HCT116 (cell line): Measurements from ENCODE around the gene CTCF. TPM values are rescaled to one million over a fixed set of nuclear protein-coding genes. Genes with fewer than 3 reads are reported as not detected.

Source experiments
- ATAC-seq: fragments of 200-7000 bp; cut with Tn5 transposase; 2 replicates; pipeline ENCODE4 v1.9.1; 2020; ENCODE audit warnings: mild to moderate bottlenecking, moderate library complexity
- BruUV-seq: library from RNA; stranded (reverse); fragments of 400-500 nt; replicated peaks from 2 replicates; lab custom pipeline; 2021; lab: Mats Ljungman, UMichigan
- CTCF ChIA-PET: fragments of 300-600 bp; sonication (Branson Sonifier 250); formaldehyde crosslinking; loops from one replicate; lab custom pipeline; 2021; ENCODE audit warnings: antibody characterized with exemption; lab: Charles Lee
- POLR2A ChIA-PET: fragments of 300-600, 350-600 bp; sonication (Branson Sonifier 250); formaldehyde crosslinking; loops from one replicate; lab custom pipeline; 2021; ENCODE audit warnings: antibody characterized with exemption; lab: Charles Lee
- RAD21 ChIA-PET, 2 experiments: fragments of 300-600 bp; sonication (Branson Sonifier 250); formaldehyde crosslinking; loops; one replicate each; lab custom pipeline; 2023; ENCODE audit warnings: low total read pairs in 2 of 2; ENCODE audit not compliant: uncharacterized antibody in 2 of 2, unreplicated experiment in 2 of 2, low non-redundant PET in 1 of 2; lab: Charles Lee
- DNase-seq: peaks from one replicate; pipeline ENCODE4 v3.0.0-alpha.2; 2010; ENCODE audit warnings: low read depth, low spot score
- H2AFZ ChIP-seq: fragments of 200-600 bp; shearing (Covaris generic), sonication (generic); 2 replicates; pipeline ENCODE4 v1.6.1; 2017; ENCODE audit warnings: low read depth, mixed run types, mixed read lengths, antibody characterized with exemption, low read length; ENCODE audit not compliant: poor library complexity, severe bottlenecking
- H3K27ac ChIP-seq: 2 replicates; pipeline ENCODE4 v1.5.1; 2012; ENCODE audit warnings: low read depth, low read length
- H3K27me3 ChIP-seq: fragments of 200-600 bp; sonication (generic); 2 replicates; pipeline ENCODE4 v1.6.1; 2016; ENCODE audit warnings: mixed run types, low read length, mixed read lengths; ENCODE audit not compliant: insufficient read depth
- H3K36me3 ChIP-seq, 2 experiments: fragments of 200-500 bp in 1 of 2; fragments of 200-600 bp in 1 of 2; sonication (Bioruptor generic) in 1 of 2; sonication (generic) in 1 of 2; 2 replicates each; pipeline versions ENCODE4 v1.5.1 to v1.6.1; 2014 to 2016; ENCODE audit warnings: low read length in 2 of 2, inconsistent platforms in 1 of 2, mixed read lengths in 1 of 2, mixed run types in 1 of 2; ENCODE audit not compliant: insufficient read depth in 2 of 2, control insufficient read depth in 1 of 2
- H3K4me1 ChIP-seq, 2 experiments: fragments of 200-600 bp in 1 of 2; sonication (generic) in 1 of 2; 2 replicates each; pipeline versions ENCODE4 v1.5.1 to v1.6.1; 2012 to 2017; ENCODE audit warnings: low read length in 2 of 2, inconsistent platforms in 1 of 2, mild to moderate bottlenecking in 1 of 2, mixed read lengths in 1 of 2, mixed run types in 1 of 2, moderate library complexity in 1 of 2; ENCODE audit not compliant: insufficient read depth in 2 of 2, control insufficient read depth in 1 of 2
- H3K4me2 ChIP-seq: fragments of 200-600 bp; sonication (generic); 2 replicates; pipeline ENCODE4 v1.6.1; 2017; ENCODE audit warnings: mixed run types, low read length, mixed read lengths
- H3K4me3 ChIP-seq, 2 experiments: fragments of 200-600 bp in 1 of 2; sonication (generic) in 1 of 2; replicated peaks in 1 of 2; 2 replicates each; pipeline ENCODE4 v1.5.1; 2011 to 2016; ENCODE audit warnings: low read length in 2 of 2, control low read depth in 1 of 2, low read depth in 1 of 2, mild to moderate bottlenecking in 1 of 2, mixed read lengths in 1 of 2, mixed run types in 1 of 2
- H3K79me2 ChIP-seq: fragments of 200-600 bp; sonication (generic); 2 replicates; pipeline ENCODE4 v1.6.1; 2017; ENCODE audit warnings: mild to moderate bottlenecking, mixed run types, low read length, moderate library complexity, mixed read lengths; ENCODE audit not compliant: insufficient read depth
- H3K9ac ChIP-seq: fragments of 200-600 bp; sonication (generic); 2 replicates; pipeline ENCODE4 v1.6.1; 2016; ENCODE audit warnings: low read length, mixed read lengths
- H3K9me2 ChIP-seq: fragments of 200-600 bp; sonication (generic), shearing (Covaris generic); 2 replicates; pipeline ENCODE4 v1.6.1; 2017; ENCODE audit warnings: mixed run types, mild to moderate bottlenecking, moderate library complexity; ENCODE audit not compliant: insufficient read depth
- H3K9me3 ChIP-seq, 2 experiments: fragments of 200-500 bp in 1 of 2; fragments of 200-600 bp in 1 of 2; sonication (Bioruptor generic) in 1 of 2; sonication (generic) in 1 of 2; 2 replicates each; pipeline ENCODE4 v1.6.1; 2014 to 2017; ENCODE audit warnings: low read length in 2 of 2, mixed read lengths in 2 of 2, inconsistent platforms in 1 of 2, low read depth in 1 of 2, mild to moderate bottlenecking in 1 of 2, mixed run types in 1 of 2, moderate library complexity in 1 of 2; ENCODE audit not compliant: control insufficient read depth in 1 of 2, insufficient read depth in 1 of 2
- H4K20me1 ChIP-seq: fragments of 200-600 bp; sonication (generic), shearing (Covaris generic); 2 replicates; pipeline ENCODE4 v1.6.1; 2017; ENCODE audit warnings: mixed run types, mild to moderate bottlenecking, moderate library complexity; ENCODE audit not compliant: insufficient read depth
- CEBPB ChIP-seq: IDR thresholded peaks from 2 replicates; pipeline ENCODE4 v1.6.1; 2012; ENCODE audit warnings: low read depth
- CTCF ChIP-seq, 3 experiments: fragments of 200-600 bp in 1 of 3; sonication (generic) in 1 of 3; IDR thresholded peaks in 2 of 3; conservative IDR thresholded peaks in 1 of 3; 2 replicates each; pipeline ENCODE4 v1.5.1; 2012 to 2017; ENCODE audit warnings: low read depth in 2 of 3, low read length in 2 of 3, antibody characterized with exemption in 1 of 3, borderline replicate concordance in 1 of 3, control low read depth in 1 of 3, mild to moderate bottlenecking in 1 of 3, mixed read lengths in 1 of 3, mixed run types in 1 of 3, moderate library complexity in 1 of 3; ENCODE audit not compliant: insufficient read depth in 1 of 3
- EZH2 ChIP-seq: fragments of 200-600 bp; sonication (generic); IDR thresholded peaks from 2 replicates; pipeline ENCODE4 v1.6.1; 2017; ENCODE audit warnings: antibody characterized with exemption, mixed run types
- JUND ChIP-seq: IDR thresholded peaks from 2 replicates; pipeline ENCODE4 v1.6.1; 2012
- SP1 ChIP-seq: IDR thresholded peaks from 2 replicates; pipeline ENCODE4 v1.6.1; 2012; ENCODE audit warnings: low read depth
- SRF ChIP-seq: IDR thresholded peaks from 2 replicates; pipeline ENCODE4 v1.6.1; 2012; ENCODE audit warnings: low read depth
- YY1 ChIP-seq: IDR thresholded peaks from 2 replicates; pipeline ENCODE4 v1.6.1; 2011; ENCODE audit warnings: low read length, low read depth, moderate library complexity, mild to moderate bottlenecking; ENCODE audit not compliant: insufficient replicate concordance; ENCODE audit errors: extremely low read depth
- ZBTB33 ChIP-seq: IDR thresholded peaks from 2 replicates; pipeline ENCODE4 v1.6.1; 2011; ENCODE audit warnings: mild to moderate bottlenecking, low read length, moderate library complexity; ENCODE audit not compliant: insufficient replicate concordance; ENCODE audit errors: extremely low read depth
- ZNF274 ChIP-seq: fragments of 200-500 bp; sonication (Bioruptor generic); IDR thresholded peaks from 2 replicates; pipeline ENCODE4 v1.6.1; 2014; ENCODE audit warnings: mild to moderate bottlenecking, low read depth, low read length, inconsistent platforms
- intact Hi-C: fragments of 100-400 bp; cut with micrococcal nuclease; formaldehyde crosslinking; loops from 2 replicates; pipeline ENCODE4 v1.10.0; 2022
- total RNA-seq: library from RNA; stranded (reverse); gene quantifications from one replicate; pipeline ENCODE4 v1.2.1, GENCODE V29; 2021; ENCODE audit not compliant: unreplicated experiment
- TF ChIP-seq, protein P1 (sequence below): IDR thresholded peaks from 2 replicates; pipeline ENCODE4 v1.6.1; 2012

CTCF gene
- total RNA-seq, 1 experiment from 2014 or later: 48.3 TPM

GRCh38 chr16:67665598-67665997 is 103.3 kb downstream of the CTCF start:
- TSS peak; percentile 49 for BruUV-seq
- ChIA-PET POLR2A (no interaction called here), RAD21 (no interaction called here), CTCF (interaction anchor here (1.3 kb wide), 1 partner anchor 119 kb away, joined by 7 read pairs; no protein-coding TSS in a partner anchor)
- Histone ChIP-seq H3K9me2 (no peaks in the 10 kb centered on the region), H3K4me2 (peak overlapping the region; percentile 98), H3K9me3 (no peaks in the 10 kb centered on the region), H3K79me2 (peaks cover 5% of the 10 kb centered on the region; the same call in 1 of the 2 replicates), H4K20me1 (no peaks in the 10 kb centered on the region), H2AFZ (no peak overlapping the region), H3K4me1 (peaks cover 9 to 44% of the 10 kb centered on the region in 2 experiments; a peak in 3 of 4 replicates), H3K4me3 (peak overlapping the region; percentile 63 to 71), H3K27me3 (no peaks in the 10 kb centered on the region), H3K9ac (peak overlapping the region; percentile 78), H3K27ac (peak overlapping the region; percentile 50; the same call in 1 of the 2 replicates), H3K36me3 (no peaks in the 10 kb centered on the region)
- DNase-seq (no peak), ATAC-seq (no peak)
- no peak for TF ChIP-seq YY1
- no peak for TF ChIP-seq ZBTB33
- TF ChIP-seq ZNF274: no peak
- TF ChIP-seq EZH2: no peak
- TF ChIP-seq, protein P1, sequence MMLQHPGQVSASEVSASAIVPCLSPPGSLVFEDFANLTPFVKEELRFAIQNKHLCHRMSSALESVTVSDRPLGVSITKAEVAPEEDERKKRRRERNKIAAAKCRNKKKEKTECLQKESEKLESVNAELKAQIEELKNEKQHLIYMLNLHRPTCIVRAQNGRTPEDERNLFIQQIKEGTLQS: no peak
- TF ChIP-seq CEBPB: no peak
- TF ChIP-seq CTCF (IDR thresholded peaks at IDR 0.05 in 2 of 3, conservative IDR thresholded peaks at IDR 0.05 in 1 of 3; ENCODE audit: borderline replicate concordance in 1 of 3, insufficient read depth in 1 of 3, low read depth in 2 of 3, low read length in 2 of 3): no peak
- no peak for TF ChIP-seq JUND
- no peak for TF ChIP-seq SP1
- TF ChIP-seq SRF: no peak
- intact Hi-C loops: loop anchor here (10.0 kb wide), 1 partner anchor 711 kb away; no protein-coding TSS in a partner anchor
